HG02763 (cell line): ENCODE data around the gene MMP15.
"Not testable (repeated sequence)": the region's sequence is repeated elsewhere in the genome, so short reads cannot be mapped to it uniquely, and the experiment has no call there.

Experiments
- ATAC-seq: cut with Tn5 transposase; IDR thresholded peaks from one replicate; pipeline ENCODE4 v1.9.1; 2021; ENCODE audit warnings: mild to moderate bottlenecking, moderate library complexity; ENCODE audit not compliant: unreplicated experiment

The MMP15 gene

GRCh38 chr16:58048494-58049231 is 23.1 kb downstream of the MMP15 start:
- no peak for ATAC-seq

DNA sequence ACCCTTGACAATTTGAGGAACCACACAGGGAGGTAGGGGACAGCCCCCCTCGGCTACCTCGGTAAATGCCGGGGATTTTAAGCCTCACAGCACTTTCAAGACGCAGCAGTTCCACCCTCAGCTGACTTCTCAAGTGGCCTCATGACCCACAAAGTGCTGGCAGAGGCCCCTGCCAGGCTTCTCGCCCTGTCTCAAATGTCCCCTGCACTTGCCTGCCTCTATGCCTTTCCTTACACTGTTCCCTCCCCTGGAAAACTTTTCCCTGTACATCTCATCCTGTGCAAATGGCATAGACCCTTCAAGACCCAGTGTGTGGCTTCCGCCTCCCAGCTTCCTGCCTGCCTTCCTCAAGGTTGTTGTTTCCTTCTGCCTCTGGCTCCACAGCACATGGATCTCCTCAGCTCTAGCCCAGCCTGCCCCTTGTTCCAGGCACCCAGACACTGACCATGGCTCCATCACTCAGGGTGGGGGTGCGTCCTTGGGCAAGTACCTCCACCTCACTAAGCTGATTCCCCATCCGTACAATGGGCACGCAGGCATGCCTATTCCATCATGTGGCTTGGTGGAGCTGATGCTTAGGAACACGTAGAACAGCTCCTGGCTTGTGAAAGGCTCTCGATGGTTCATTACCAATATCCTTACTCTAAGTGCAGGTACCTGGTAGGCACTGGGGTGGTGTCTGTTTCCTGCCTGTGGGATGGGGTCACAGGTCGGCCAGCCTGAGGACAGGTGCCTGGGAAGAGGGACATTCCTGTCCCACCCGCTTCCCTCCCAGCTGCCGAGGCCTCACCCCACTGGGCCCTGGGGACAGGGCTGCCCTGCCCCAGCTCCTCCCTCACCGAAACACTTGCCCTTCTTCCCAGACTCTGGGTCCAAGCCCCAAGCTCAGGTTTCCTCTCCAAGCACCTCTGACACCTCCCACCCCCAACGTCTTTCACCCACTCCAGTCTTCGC is 24.0 kb downstream of the MMP15 start:
- ATAC-seq, result no peak

DNA sequence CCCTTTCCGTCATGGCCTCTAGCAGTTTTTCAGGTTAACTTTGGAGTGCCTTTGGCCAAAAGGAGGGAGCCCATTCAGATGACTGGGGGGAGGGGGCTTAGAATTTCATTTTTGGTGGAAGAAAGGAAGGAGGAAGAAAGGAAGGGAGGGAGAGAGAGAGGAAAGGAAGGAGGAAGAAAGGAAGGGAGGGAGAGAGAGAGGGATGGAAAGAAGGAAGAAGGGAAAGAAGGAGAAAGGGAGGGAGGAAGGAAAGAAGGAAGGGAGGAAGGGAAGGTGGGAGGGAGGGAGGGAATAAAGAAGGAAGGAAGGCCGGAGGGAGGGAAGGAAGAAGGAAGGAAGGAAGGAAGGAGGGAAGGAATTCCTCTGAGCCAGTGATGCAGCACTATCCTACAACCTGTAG is 25.7 kb downstream of the MMP15 start:
- ATAC-seq, result no peak

DNA sequence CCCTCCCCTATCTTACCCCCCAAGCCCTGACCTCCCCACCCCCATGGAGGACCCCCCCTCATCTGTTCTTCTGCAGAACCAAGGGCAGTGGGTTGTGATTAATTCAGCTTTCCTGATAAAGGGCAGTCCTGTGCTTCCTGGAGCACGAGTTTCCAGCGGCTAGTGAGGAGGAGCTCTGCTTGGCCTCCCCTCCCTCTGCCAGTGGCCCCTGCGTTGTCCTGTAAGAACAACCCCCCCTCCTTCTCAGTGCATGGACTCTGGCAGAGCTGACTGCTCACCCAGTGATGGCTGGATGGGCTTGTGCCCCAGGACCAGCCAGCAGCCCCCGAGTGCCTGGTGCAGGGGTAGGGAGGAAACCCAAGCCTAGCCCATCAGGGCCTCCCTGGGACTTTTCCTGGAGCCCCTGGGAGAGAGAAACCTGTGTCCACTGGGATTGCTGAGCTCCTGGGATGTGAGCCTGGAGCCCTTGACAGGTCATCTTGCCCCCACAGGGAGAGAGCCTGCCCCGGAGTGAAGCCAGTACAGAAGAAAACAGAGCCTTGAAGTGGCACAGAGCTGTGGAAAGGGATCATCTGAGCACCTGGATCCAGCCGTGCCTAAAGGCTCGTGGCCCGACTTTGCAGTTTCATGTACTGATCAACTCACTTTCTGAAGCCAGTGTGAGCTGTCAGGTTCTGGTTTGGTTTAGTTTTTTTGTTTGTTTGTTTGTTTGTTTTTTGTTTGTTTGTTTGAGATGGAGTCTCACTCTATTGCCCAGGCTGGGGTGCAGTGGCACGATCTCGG is 26.5 kb downstream of the MMP15 start:
- no peak for ATAC-seq

DNA sequence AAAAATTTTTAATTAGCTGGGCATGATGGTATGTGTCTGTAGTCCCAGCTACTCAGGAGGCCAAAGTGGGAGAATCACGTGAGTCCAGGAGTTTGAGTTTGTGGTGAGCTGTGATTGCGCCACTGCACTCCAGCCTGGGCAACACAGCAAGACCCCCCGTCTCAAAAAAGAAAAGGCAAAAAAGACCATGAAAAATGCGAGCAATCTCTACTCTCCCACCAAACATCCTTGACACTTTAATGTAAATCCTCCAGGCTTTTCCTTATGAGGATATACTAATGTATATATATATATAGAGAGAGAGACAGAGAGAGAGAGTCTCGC is 28.1 kb downstream of the MMP15 start:
- ATAC-seq, result no peak

DNA sequence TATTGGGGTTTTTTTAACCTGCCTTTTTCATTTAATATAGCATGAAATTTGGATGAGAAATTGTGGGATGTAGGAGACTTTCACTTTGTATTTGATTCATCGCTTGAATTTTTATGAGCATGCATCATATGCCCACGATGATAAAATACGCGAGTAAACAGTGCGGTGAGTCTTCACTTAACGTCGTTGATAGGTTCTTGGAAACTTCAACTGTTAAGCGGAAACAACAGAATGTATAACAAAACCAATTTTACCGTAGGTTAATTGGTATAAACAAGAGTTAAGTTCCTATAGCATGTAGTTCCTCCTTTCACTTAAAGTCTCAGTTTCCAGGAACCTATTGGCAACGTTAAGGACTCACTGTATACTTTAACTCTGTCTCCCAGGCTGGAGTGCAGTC is 28.7 kb downstream of the MMP15 start:
- no peak for ATAC-seq

DNA sequence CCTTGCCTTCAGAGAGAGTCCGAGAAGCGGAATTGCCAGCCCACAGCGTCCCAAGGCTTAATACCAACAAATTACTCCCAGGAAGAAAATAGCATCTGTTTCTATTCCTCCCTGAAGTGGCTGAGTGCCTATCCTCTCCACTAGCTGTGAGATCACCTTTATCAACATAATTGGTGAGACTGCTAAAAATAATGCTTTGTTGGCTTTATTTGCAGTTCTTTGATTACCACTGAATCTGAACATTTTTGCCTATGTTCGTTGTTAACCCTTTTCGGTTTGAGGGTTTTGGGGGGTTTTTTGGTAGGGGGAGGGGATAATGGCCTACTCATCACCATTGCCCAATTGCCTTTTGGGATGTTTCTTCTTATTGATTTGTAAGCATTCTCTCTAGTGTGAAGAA is 31.0 kb downstream of the MMP15 start:
- ATAC-seq, result no peak

DNA sequence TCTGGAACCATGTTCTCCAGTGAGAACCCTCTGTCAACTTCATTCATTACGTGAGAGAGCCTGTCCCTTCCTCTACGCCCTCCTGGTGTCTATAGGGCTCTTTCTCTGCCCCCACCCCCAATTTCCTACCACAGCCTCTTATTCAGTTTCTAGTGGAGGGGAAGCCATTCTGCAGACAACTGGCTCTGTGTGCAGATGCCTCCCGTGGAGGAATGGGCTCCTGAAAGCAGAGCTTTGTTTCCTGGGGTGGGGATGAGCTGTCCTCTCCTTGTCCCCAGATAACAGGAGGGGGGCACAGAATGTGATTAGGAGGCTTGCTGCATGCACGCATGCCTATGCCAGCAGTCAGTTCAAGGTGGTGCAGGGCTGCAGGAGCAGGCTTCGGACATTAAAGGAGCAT is 31.6 kb downstream of the MMP15 start:
- no peak for ATAC-seq

DNA sequence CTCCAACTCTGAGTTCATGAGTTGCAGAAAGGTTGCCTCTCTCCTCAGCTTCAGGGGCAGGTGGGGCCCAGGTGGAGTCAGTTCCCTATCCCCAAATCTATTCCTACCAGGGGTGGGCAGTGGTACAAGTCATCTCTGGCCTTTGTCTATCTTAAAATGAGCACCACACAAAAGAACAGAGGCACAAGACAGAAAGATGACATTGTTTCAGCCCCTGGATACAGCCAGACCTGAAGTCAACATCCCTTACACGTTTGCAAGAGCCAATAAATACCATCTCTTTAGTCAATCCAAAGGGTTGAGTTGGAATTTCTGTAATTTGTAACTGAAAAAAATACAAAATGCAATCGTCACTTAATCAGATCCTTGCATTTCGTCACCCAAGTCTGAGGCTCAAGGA is 32.2 kb downstream of the MMP15 start:
- no peak for ATAC-seq

DNA sequence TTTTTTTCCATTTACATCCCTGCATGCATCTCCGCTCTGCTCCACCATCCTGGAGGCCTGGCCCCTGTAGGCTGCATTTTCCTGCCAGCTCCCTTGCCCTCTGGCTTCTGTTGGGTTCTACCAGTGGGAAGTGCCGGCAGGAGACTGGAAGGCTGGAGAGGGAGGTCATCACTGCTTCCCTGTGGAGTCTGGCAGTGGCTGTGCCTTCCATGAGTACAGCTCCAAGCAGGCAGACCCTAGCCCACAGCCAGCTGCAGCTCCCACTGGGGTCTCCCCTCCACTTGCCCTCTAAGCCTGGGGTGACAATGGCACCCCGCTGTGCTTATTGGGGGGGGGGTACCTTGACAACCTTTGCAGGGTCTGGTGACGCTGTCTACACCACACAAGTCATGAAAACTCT is 37.3 kb downstream of the MMP15 start:
- no peak for ATAC-seq

DNA sequence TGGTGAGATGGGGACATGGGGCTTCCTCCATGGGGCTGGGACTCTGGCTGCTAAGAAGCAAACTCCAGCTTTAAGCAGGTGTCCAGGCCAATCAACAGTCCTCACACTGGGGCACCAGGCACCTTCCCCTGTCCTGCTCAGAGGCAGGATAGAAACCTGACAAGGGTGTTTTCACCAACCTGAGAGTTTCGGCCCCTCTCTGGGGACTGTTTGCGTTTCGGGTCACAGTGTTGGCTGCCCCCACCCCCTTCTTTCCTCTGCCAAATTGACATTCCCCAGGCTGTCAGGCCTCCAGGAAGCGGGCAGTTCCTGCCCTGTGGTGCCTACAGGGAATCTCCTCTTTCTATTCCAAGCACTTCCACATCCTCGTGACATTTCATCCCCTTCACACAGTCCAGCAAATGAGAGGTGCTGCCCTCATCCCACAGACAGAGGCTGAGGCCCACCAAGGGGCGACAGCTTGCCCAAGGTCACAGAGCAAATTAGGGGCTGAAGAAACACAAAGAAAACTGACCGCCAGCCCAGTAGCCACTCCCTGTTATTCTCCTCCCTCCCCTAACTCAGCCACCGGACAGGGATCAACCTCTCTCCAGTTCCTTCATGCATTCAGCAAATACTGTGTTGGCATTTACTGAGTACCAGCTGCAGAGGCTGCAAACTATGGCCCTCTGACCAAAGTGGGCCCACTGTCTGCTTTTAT is 38.0 kb downstream of the MMP15 start:
- no peak for ATAC-seq

- no peak for ATAC-seq
These were observed 45.0 kb downstream of the MMP15 start for GRCh38 chr16:58070585-58070984.

DNA sequence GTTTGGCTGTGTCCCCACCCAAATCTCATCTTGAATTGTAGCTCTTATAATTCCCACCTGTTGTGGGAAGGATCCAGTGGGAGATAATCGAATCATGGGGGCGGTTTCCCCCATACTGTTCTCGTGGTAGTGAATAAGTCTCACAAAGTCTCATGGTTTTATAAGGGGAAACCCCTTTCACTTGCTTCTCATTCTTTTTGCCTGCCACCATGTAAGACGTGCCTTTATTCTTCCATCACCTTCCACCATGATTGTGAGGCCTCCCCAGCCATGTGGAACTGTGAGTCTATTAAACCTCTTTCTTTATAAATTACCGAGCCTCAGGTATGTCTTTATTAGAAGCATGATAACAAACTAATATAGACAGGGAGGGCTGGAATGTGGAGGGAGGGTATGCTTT is 46.6 kb downstream of the MMP15 start:
- ATAC-seq, result not testable (repeated sequence)

DNA sequence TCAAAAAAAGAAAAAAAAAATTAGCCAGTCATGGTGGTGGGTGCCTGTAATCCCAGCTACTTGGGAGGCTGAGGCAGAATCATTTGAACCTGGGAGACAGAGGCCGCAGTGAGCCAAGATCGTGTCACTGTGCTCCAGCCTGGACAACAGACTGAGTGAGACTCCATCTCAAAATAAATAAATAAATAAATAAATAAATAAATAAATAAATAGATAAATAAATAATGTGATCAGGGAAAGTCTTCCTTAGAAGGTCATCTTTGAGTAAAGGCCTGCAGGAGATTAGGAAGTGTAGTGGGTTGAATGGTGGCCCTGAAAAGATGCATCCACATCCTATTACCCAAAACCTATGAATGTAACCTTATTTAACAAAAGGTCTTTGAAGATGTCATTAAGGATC is 47.5 kb downstream of the MMP15 start:
- ATAC-seq, result not testable (repeated sequence)

- ATAC-seq, result no peak
These were observed 49.1 kb downstream of the MMP15 start for GRCh38 chr16:58074657-58075056.

GRCh38 chr16:58076514-58076913 is 51.0 kb downstream of the MMP15 start:
- no peak for ATAC-seq

DNA sequence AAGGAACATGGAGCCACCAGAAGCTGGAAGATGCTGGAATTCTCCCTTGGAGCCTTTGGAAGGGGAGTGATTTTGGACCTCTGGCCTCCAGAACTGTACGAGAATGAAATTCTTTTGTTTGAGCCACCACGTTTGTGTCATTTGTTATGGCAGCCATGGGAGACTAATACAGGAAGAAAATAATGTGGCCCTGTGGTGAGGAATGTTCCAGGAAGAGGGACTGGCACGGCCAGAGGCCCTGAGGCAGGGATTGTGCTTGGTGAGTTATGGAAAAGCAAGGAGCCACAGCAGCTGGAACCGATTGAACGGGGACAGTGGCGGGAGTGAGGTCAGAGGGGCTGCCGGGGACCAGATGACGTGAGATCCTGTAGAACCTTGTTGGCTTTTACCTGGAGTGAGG is 52.2 kb downstream of the MMP15 start:
- no peak for ATAC-seq

DNA sequence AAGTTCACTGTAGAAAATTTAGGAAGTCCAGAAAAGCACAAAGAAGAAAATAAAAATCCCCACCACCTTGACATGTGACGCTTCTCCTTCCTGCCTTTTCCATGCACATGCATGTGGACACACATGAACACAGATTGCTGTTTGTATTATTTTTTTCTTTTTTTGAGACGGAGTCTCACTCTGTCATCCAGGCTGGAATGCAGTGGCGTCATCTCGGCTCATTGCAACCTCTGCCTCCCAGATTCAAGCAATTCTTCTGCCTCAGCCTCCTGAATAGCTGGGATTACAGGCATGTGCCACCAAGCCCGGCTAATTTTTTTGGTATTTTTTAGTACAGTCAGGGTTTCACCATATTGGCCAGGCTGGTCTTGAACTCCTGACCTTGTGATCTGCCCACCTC is 55.1 kb downstream of the MMP15 start:
- not testable (repeated sequence) for ATAC-seq

DNA sequence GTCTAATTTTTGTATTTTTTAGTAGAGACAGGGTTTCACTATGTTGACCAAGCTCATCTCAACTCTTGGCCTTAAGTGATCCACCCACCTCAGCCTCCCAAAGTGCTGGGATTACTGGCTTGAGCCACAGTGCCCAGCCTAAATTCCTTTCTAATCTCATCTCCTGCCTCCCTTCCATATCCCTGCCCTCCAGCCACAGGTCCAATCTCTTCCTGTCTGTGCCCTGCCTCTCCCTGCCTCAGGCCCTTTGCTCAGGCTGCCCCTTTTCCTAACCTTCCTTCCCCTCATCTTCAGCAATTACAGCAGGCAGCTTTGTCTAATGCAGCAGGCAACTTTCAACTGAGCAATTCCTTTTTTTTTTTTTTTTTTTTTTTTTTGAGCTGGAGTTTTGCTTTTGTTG is 56.8 kb downstream of the MMP15 start:
- no peak for ATAC-seq

DNA sequence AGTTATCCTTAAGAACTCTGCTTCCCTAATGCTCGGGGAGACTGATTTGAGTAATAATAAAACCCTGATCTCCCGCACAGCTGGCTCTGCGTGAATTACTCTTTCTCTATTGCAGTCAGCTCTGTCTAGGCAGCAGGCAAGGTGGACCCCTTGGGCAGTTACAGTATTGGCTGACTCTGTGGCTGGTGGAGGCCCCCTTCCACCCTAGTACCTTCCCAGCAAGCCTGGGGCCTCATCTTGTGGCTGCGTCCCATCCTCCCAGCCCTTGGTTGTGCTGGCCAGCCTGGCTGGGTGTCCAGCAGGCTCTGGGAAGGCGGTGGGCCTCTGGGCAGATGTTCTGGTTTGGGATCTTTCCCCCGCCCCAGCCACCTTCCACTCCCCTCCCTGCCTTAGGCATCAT is 59.1 kb downstream of the MMP15 start:
- ATAC-seq, result no peak

DNA sequence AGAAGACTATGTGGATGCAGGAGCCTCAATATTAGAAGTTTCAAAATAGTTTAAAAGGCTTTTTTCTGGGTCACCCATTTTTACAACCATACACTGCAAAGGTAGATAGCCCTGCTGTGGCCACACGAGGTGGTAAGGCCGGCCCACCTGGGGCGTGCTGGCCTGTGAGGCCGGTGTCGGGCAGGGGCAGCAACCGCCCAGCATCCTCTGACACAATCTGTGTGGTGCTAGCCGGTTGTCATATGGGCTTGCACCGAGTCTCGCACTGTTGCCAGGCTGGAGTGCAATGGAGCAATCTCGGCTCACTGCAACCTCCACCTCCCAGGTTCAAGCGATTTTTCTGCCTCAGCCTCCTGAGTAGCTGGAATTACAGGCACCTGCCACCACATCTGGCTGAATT is 59.6 kb downstream of the MMP15 start:
- ATAC-seq, result no peak
